GM21360 (cell line): ENCODE measurements around the gene DENND1A.

ENCODE experiments used
- ATAC-seq: cut with Tn5 transposase; IDR thresholded peaks from one replicate; pipeline ENCODE4 v1.9.1; 2021; ENCODE audit warnings: mild to moderate bottlenecking, moderate library complexity; ENCODE audit not compliant: unreplicated experiment

Gene DENND1A

DNA sequence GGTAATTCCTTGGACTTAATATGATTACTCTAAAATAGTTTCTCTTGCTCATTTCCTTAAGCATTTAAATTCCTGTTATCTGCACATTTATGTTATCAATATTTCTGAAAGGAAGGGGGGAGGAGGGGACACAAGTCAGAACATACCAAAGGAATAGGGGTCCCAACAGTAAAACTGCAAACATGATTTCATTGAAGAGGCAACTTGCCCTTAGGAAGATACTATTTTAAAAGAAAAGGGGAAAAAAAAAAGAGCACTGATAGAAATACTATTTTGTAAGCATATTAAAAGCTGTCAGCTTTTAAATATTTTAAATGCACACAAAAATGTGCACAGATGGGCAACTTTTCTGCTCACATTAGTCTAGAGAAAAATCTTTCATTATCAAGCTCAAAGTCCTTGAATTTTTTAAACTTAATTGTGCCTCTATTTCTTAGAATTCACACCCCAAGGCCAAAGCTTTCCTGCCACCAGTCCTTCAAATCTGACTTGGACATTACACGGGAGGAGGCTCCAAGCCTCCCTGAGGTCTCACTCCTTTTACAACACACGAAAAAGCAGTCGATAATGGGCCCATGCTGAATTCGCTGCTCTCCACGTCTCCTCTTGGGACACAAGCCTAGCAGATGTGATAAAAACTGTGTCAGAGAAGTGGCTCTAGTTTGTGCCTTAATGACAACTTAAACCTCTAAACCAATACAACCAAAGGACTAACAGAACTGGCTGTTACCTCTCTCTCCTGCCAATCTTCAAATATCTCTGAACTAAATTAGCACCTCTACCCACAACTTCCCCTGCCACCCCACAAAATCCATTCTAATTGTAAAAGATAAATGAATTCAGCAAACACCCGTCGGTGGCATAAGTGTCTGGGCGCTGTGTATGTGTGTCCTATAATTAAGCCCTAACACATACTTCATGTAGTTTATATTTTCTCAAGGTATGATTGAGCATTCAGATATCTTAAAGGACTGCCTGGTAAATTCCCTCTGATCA, 154.3 kb downstream of the DENND1A start:
- no peak for ATAC-seq

DNA sequence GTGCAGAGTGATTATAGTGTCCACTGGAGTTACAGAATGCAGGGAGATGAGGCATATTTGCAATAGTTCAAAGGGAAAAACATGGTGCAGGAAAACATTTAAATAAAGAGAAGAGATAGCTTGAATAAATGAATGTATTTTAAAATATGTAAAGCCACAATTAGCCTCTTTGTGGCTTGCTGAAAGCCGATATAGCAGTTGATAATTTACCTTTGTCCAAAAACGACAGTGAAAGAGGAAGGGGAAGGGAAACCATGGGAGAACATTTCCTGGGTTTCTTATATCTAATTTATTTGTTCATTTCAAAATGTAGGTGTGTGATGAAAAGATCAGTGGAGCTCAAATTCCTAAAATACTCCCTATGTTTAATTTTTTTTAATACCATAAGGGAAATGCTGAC, 156.1 kb downstream of the DENND1A start:
- no peak for ATAC-seq

DNA sequence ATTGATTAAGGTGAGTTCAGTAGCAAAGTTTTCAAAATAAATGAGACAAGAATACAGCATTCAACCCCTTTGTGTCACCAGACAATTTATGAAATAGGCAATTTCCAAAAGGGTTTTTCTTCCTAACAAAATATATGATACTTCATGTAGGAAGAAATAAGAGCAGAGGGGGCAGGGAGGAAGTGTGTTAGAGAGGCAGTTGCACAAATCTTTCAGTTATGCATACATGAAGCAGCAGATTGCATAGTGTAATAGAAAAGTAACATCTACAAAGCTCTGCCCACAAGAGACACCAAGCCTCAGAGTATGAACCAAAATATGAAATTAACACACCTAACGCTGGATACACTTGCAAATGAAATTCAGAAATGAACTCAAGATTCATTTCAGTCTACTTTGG, 157.0 kb downstream of the DENND1A start:
- no peak for ATAC-seq

DNA sequence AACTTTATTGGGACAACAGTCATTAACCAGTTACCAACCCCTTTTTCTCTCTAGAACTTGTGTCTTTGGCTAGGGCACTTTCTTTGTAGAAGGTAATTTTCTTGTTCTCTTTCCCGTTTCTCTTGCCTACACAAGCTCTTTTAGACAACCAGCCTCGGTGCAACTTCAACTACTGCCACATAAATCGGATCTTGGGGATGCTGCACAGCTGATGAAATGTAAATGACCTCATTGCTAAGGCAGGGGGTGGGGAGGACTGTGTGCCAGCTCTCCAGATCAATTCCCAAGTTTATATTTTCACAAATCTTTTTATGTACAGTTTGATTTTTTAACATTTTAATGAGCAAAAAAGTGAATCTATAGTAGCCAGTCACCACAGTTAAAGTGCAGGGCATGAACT, 157.6 kb downstream of the DENND1A start:
- ATAC-seq = no peak

DNA sequence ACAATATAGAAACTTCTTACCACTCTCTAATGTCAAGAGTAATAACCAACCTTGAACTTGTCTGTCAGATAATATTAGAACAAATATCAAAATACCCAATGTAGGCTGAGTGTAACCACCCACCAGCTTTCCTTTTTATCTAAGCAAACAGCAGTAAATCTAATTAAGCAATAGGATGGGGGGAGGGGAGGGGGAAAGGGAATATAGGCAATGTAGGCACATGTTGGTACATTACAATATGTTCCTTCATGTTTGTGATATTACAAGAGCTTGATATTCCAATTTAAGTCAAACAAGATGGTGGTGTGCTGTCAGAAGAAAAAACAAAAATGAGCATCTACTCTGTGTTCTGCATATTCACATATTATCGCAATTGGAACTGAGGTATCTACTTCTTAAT, 158.2 kb downstream of the DENND1A start:
- ATAC-seq = no peak

DNA sequence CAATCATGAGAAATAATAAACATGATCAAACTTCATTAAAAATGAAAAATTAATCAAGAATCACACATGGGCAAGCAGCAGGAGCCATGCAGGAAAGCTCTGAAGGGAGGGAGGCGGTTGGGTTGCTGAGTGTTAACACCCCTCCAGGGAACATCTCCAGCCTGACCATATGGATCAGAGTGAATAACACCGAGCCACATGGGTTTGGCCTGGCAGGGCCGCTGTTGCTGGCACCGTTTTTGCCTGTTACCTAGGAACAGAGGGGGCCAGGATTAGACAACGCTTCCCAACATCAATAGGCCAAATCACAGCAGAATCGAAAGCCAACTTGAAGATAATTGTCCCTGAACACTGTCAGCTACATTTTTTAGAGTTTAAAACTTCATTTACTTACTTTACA, 160.2 kb downstream of the DENND1A start:
- no peak for ATAC-seq

DNA sequence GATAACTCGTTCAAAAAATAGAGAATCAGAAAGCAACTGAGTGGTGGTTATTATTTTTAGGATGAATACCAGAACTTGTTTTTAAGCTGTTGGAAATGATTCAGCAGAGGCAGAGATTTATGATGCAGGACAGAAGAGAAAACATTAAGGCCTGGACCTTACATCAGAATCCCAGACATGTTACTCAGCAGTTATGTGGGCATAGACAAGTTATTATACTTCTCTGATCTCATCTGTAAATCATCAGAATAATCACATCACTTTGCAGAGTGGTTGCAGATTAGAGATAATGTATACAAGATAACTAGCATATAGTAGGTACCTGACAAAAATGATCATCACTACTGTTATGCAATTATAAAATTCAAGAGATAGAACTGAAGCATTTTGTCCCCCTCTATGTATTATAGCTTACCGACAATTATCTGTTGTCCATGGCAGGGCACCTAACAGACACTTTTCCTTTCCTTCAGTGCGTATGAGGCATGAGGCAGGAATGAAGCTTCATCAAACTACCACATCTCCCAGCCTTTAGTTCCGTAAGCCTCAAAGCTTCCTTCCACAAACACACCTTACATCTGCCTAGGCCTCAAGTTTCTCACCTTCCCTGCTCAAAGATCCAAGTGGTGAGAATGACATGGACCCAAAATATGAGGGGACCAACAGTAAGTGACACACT, 165.9 kb downstream of the DENND1A start:
- ATAC-seq = no peak

DNA sequence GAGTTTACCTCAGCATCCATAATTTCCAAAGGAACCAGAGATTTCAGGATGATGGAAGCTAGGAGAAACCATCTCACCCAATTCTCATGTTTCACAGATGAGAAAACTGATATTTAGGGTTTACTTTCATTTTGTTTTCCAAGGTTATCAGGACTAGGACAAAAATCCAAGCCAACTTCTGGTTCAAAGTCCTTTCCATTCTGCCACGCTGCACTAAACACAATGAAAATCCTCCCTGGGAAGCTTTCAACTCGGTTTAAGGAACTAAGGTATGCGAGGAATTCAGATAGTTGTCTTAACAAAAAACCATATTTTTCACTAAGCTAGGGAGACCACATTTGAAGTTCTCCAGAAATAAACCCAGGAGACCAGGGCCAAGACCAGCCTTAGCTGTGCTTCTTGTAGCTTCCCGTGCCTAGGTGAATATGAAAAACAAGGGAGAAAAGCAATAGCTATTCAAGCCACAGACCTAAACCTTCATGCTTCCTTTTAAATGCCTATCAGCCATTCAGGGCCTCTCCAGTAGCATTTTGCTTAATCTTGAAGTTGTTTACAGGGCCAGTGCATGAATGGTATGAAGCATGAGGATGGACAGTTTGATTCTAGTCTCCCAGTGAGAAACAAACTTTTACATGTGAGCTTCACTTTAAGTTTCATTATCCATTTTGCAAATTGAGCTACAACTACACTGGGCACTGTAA, 167.9 kb downstream of the DENND1A start:
- ATAC-seq = no peak

DNA sequence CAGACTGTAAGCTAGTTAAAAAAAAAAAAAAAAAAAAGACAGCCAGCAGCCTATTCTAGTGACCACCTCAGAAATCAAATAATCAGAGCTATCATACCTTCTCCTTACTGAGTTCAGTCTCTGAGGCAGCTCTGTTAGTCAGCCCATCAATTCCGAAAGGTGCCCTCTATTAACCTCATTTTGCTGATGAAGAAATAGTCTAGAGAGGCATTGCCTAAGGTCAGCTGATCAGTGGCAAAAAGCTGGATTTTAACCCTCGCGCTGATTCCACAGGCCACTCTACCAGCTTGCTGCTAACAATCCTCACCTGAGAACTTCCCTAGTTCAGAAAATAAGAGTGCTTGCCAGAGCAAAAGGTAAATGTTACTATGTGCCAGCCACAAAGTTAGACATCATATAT, 172.0 kb downstream of the DENND1A start:
- ATAC-seq = no peak

DNA sequence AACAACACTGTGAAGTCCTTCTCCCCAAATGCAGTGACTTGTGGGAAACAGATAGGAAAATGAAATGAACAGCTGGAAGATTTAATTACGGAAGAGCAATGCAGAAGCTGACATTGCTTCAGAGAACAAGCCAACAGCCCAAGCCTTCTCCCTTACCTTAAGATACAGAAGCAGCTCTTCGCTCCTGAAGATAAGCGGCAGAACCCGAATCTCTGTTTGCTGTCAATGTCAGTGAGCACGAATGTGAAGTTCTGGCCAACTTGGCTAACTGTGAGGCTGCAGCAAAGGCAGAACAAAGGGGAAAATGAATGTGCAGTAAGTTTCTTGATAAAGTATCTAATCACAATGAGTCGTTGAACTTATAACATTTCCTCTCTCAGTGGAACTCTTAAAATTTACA, 172.4 kb downstream of the DENND1A start:
- no peak for ATAC-seq

DNA sequence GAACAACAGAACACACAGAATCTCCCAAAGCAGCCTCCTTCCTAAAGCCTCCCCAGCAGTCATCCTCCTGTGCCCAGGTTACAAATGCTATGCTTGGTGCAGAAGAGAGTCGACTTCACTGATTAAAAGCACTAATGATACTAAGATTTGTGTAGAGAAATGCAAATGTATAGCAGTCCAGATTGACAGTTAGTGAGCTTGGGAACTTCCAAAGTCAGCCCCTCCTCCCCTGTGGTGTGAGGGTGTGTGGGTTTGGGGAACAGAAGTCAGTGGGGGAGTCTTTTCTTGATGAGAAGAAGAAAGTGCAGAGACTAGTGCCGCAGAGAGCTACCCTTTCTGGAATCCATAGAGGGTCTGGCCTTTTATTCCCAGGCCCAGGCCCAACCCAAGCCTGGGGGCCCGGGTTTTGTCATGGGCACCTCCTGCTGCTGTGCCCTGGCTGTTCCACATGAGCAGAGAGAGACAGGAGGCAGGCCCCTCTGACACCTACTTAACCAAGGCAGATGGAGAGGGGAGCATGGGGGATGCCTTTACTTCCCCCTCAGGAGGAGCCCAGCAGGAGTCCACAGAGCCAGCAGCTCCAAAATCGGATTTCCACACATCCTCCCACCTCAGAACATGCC, 173.3 kb downstream of the DENND1A start:
- no peak for ATAC-seq

DNA sequence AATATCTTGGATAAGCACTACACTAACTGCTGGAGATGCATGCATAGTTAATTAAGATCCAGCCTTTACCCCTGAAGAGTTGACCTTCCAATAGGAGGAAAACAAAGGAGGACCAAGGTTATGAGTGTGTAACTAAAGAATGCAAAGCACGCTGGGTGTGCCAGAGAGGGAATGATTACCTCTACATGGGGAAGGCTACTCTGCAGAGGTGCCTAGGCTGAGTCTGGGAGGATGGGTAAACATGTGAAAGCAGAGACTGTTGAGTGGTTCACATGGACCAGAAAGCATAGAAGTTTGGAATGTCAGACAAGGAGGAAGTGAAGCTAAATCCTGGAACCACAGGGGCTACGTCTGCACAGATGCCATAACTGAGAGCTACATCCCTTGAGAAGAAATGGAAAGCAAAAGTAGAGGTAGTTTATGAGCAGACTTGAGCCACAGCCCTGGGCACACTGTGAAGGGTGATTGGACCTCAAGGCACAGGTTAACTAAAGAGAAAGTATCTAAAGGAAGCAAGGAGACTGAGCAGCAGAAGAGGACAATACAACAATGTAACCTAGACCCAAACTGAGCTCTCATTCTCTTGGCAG, 176.2 kb downstream of the DENND1A start:
- no peak for ATAC-seq

DNA sequence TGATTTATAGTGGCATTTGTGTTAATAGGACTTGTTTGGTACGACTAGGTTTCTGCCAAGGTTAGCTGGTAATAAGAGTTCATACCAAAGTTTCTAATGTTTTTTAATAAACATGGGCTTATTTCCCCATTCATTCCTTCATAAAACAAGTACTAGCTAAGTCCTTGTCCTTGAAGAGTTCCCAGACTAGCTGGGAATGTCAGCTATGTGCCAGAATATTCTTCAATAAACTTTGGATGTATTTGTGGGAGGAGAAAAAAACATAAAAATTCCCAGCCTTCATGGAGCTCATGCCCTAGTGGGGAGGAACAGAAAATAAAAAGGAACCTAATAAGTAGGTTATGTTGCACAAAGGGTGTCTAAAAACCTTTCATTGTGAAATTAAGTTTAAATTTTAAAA, 176.9 kb downstream of the DENND1A start:
- no peak for ATAC-seq

DNA sequence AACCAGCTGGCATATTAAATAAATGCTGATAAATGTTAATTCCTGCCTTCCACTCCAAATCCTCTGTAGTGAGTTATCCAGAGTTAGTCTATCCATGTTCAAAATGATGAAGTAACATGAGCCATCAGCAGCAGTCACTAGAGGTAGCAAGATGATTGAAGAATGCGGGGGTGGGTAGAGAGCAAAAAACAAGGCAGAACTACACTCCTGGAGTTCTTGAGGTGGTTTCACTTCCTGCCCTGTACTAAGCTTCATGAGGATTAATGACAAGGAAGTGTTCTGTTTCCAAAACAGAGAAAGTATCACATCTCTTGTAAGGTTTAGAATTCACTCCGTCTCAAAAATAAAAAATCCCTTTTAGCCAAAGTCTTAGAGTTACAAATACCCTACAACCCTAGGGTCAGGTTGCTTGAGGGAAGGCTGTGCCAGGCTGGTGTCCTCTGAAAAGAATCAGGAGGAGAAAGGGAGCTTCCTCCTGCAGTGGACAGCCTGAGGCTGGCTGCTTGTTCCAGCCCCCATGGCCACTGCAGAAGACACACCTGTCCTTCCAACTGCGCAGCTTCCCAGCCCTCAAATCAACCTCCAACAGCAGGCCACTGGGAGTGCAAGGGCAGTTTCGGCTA, 180.2 kb downstream of the DENND1A start:
- ATAC-seq = peak; percentile 80

DNA sequence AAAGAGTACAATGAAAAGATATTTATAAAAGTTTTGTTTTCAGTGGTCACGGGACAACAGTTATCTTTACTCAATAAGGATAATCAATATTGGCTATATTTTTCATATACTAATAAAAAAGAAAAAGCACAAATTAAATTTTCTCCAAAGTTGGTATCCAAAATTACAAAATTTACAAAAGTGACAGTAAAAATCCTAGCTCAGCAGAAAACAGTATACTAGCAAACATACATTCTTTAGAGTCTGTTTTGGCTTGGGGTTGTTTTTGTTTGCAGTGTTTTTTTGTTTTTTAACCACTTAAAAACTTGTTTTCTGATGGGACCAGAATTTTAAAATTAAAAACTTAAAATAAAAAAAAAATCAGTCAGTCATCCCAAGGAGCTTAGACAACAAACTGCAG, 183.2 kb downstream of the DENND1A start:
- ATAC-seq = no peak

DNA sequence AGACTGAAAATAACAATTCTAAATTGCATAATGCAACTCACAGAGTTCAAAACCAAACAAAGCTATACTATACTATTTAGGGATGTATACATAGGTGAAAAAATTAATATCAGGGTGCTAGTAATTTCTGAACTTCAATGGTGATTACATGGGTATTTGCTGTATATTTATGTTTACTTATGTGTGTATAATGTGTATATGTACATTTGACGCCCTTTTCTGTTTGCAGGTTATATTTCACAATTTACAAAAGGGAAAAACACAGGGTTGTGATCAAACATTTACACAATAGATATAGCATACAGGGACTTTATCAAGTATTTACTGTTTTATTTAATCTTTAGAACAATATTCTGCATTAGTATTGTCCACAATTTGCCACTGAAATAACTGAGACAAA, 184.0 kb downstream of the DENND1A start:
- no peak for ATAC-seq

DNA sequence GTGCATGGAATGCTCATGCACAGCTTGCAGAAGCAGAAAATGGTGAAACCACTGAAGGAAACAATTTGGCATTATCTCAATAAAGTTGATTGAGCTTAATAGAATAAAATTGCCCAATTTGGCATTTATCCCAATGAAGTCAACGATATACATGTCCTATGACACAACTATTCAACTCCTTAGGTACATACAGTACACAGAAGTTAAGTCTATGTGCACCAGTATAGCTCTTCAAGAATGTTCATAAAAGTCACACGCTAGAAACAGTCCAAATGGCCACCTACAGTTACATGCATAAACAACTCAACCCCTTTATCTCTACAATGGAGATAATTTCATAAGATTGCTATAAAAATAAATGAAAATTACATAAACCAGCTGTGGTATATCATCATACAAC, 184.5 kb downstream of the DENND1A start:
- no peak for ATAC-seq

DNA sequence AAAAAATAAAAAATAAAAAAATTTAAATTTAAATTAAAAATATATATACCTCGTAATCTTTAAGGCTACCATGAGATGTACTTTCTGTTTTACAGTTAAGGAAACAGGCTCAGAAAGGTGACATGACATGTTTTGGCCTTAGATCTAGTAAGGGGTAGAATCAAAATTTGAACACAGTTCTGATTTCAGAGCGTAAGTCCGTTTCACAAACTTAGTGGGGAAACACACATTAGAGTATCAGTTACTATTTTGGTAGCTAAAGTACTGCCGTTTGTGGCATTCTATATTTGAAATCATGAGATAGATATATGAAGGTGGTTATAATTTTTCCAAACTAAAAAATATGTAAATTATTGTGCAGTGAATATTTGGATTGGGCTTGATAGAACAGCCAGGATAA, 186.2 kb downstream of the DENND1A start:
- no peak for ATAC-seq

DNA sequence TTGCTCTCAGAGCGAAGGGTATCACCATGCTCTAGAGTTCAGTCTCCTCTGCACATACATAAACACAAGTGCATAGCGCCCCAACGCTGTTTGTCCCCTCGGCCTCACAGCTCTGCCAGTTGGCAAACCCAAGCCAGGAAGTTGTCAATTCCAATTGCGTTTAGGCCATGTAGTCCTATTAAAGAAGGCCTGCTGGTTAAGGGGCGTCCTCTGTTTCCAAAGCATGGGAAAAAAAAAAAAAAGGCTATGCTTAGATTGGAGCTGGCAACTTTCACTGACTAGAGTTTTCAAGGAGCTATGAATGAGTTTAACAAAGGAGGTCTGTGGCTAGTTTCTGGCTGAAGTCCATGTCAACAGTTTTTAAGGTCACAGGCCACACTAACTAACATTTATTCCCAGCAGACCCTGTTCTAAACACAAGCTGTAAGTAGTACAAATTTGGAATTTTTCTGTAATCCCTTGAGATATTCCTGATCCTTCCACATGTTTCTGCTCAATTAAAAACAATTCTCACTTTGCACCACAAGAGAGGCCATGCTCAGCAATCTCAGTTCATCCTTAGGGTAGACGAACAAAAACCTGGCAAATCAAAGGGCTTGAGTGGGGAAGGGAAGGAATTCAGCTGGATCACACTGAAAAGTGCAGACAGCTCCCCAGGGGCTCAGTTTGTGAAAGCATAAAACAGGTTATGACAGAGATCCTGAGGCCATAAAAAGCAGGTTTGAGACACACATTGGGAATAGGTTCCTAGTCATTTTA, 187.7 kb downstream of the DENND1A start:
- no peak for ATAC-seq

DNA sequence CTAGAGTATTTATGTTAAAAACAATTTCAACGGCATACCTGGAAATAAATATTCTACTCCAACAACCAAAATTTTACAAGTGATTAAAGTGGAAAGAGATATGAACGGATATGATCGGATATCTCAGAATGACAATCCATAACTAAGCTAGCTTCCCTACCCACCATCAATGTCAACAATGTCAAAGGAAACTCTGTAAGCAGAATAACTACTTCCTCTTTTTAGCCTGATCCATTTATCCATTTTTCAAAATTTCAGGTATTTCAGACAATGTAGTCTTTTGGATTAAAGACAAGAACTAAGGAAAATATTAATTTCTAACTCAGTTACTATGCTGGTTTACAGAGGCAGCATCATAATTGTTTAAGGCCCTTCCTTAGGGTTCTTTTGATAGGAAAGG, 188.7 kb downstream of the DENND1A start:
- ATAC-seq = no peak
